Gastrocnemius medialis (tissue), 4 donors: Measurements from ENCODE around the gene FAM151B. TPM values are rescaled to one million over a fixed set of nuclear protein-coding genes. Genes with fewer than 3 reads are reported as not detected.

Experiments
- ATAC-seq, 2 donors: fragments of 150-250 bp; one replicate each; pipeline ENCODE4 v1.9.1; 2016
- DNase-seq, 2 donors: peaks; one replicate each; pipeline ENCODE4 v3.0.0-alpha.2; 2019
- H3K27ac ChIP-seq, 4 donors: fragments of 200-600 bp; sonication (generic); 1 replicate in 1 of 4; 2 replicates in 3 of 4; pipeline ENCODE4 v1.5.1; 2016 to 2018; ENCODE audit warnings: mild to moderate bottlenecking in 2 of 4, moderate library complexity in 1 of 4
- H3K27me3 ChIP-seq, 3 donors: fragments of 200-600 bp; sonication (generic) in 2 of 3; 1 replicate in 1 of 3; 2 replicates in 2 of 3; pipeline versions ENCODE4 v1.5.1 to v1.6.0; 2016 to 2019; ENCODE audit warnings: mild to moderate bottlenecking in 1 of 3, moderate library complexity in 1 of 3
- H3K36me3 ChIP-seq, 2 donors: fragments of 200-600 bp; sonication (generic) in 1 of 2; one replicate each; pipeline ENCODE4 v1.5.1; 2017 to 2018
- H3K4me1 ChIP-seq, 2 donors: fragments of 200-600 bp; sonication (generic) in 1 of 2; one replicate each; pipeline ENCODE4 v1.5.1; 2016 to 2017; ENCODE audit warnings: mild to moderate bottlenecking in 2 of 2
- H3K4me3 ChIP-seq, 4 donors: fragments of 200-600 bp; sonication (generic) in 3 of 4; 1 replicate in 1 of 4; 2 replicates in 3 of 4; pipeline ENCODE4 v1.5.1; 2016 to 2019; ENCODE audit warnings: mild to moderate bottlenecking in 2 of 4
- H3K9me3 ChIP-seq, 3 donors: fragments of 200-600 bp; sonication (generic) in 2 of 3; 1 replicate in 1 of 3; 2 replicates in 2 of 3; pipeline ENCODE4 v1.5.1; 2016 to 2019
- POLR2A ChIP-seq, 2 donors: fragments of 450-650 bp; IDR thresholded peaks; one replicate each; pipeline ENCODE4 v1.6.1; 2017; ENCODE audit warnings: antibody characterized with exemption in 2 of 2, mild to moderate bottlenecking in 2 of 2, moderate library complexity in 2 of 2
- in situ Hi-C, 4 donors: fragments of 200-750 bp; cut with MboI; loops; one replicate each; pipeline versions ENCODE4 v1.15.0 to v1.8.0; 2017; ENCODE audit warnings: low sequenced_read_pairs in 4 of 4
- intact Hi-C: fragments of 100-400 bp; cut with DNase I; formaldehyde crosslinking; loops from one replicate; pipeline ENCODE4 v1.15.1; 2023; ENCODE audit warnings: low total_unique reads
- total RNA-seq, 4 donors: library from RNA; depleted of rRNA; stranded (reverse); fragments of >200 nt; gene quantifications; one replicate each; pipeline versions ENCODE4 v1.1.0 to v1.2.3, GENCODE V29; 2016
- TF ChIP-seq, protein P1 (sequence below), 5 experiments: fragments of 450-650 bp in 3 of 5; fragments of 200-600 bp in 2 of 5; sonication (generic) in 2 of 5; IDR thresholded peaks in 4 of 5; conservative IDR thresholded peaks in 1 of 5; 1 replicate in 4 of 5; 2 replicates in 1 of 5; pipeline ENCODE4 v1.5.1; 2016 to 2019; ENCODE audit warnings: antibody characterized with exemption in 5 of 5, mild to moderate bottlenecking in 3 of 5, moderate library complexity in 3 of 5

The FAM151B gene
- total RNA-seq, 4 donors from 2014 or later: 0.18 to 1.6 (median 1.1) TPM

DNA sequence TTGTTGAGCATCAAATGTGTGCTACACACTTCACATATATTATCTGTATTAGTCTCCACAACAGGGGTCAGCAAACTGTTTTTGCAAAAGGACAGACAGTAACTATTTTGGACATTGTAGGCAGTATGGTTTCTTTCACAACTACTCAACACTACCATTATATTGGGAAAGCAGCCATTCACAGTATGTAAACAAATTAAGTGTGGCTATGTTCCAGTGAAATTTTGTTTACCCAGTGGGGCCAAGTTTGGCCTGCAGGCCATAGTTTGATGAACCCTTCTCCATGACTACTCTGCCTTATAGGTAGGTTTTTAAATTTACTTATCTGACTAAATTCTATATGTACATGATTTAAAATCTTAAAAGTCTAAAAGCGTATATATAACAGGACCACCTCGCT is 13.0 kb upstream of the FAM151B start:
- ATAC-seq (no peak), DNase-seq (no peak)
- intact Hi-C loops (no loop called here), in situ Hi-C loops (loop anchor here in 1 of 4 donors (25.0 kb wide), 1 partner anchor 187 kb away; the partner anchor contains the start of genes DHFR and MSH3)
- TF ChIP-seq POLR2A (IDR thresholded peaks at IDR 0.05): no peak
- TF ChIP-seq, protein P1, sequence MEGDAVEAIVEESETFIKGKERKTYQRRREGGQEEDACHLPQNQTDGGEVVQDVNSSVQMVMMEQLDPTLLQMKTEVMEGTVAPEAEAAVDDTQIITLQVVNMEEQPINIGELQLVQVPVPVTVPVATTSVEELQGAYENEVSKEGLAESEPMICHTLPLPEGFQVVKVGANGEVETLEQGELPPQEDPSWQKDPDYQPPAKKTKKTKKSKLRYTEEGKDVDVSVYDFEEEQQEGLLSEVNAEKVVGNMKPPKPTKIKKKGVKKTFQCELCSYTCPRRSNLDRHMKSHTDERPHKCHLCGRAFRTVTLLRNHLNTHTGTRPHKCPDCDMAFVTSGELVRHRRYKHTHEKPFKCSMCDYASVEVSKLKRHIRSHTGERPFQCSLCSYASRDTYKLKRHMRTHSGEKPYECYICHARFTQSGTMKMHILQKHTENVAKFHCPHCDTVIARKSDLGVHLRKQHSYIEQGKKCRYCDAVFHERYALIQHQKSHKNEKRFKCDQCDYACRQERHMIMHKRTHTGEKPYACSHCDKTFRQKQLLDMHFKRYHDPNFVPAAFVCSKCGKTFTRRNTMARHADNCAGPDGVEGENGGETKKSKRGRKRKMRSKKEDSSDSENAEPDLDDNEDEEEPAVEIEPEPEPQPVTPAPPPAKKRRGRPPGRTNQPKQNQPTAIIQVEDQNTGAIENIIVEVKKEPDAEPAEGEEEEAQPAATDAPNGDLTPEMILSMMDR (IDR thresholded peaks at IDR 0.05 in 4 of 5, conservative IDR thresholded peaks at IDR 0.05 in 1 of 5): no peak
- Histone ChIP-seq H3K9me3 (no peaks in the 10 kb centered on the region), H3K27ac (no peak overlapping the region), H3K36me3 (peaks cover 0 to 59% of the 10 kb centered on the region in 2 donors), H3K4me3 (no peak overlapping the region), H3K27me3 (no peaks in the 10 kb centered on the region), H3K4me1 (no peaks in the 10 kb centered on the region)

DNA sequence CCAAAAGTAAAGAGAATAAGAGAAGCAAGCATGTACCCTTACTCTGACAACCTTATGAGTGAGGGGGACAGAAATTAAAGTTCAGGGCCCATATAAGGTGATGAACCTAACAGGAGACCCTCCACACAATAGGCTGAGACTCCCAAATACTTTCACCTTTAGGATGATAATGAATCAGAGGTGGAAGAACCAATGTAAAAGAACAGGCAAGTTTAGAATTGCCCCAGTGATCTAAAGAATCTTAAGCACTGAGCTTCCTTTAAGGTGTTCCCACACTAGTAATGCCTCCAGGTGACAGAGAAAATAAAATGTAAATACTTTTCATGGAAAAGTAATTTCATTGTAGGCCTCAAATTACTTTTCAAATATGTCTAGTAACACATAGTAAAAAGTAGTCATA is 8.2 kb upstream of the FAM151B start:
- in situ Hi-C loops (loop anchor here in 1 of 4 donors (25.0 kb wide), 1 partner anchor 183 kb away; the partner anchor contains the start of genes DHFR and MSH3), intact Hi-C loops (loop anchor here (10.0 kb wide), 1 partner anchor 715 kb away; no protein-coding TSS in a partner anchor)
- Histone ChIP-seq H3K4me3 (no peak overlapping the region), H3K4me1 (no peaks in the 10 kb centered on the region), H3K36me3 (peaks cover 0 to 27% of the 10 kb centered on the region in 2 donors), H3K27ac (no peak overlapping the region), H3K27me3 (no peaks in the 10 kb centered on the region), H3K9me3 (peaks cover 0 to 5% (median 0%) of the 10 kb centered on the region in 3 donors)
- no peak for TF ChIP-seq POLR2A (IDR thresholded peaks at IDR 0.05)
- TF ChIP-seq, protein P1 (IDR thresholded peaks at IDR 0.05 in 4 of 5, conservative IDR thresholded peaks at IDR 0.05 in 1 of 5): no peak
- DNase-seq: no peak
- no peak for ATAC-seq

DNA sequence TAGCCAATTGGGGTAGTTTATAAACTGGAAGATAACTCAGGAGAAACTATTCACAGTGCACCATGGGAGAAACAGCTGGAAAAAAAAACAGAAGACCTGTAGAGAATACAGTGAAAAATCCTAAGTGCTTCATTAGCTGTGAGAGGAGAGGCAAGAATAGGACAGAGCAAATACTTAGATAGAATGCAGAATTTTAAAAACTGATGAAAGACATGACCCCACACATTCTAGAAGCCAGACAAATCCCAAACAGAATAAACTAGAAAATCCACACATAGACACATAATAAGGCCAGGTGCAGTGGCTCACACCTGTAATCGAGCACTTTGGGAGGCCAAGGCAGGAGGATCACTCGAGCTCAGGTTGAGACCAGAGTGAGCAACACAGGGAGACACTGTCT is 7.5 kb upstream of the FAM151B start:
- no peak for DNase-seq
- H3K4me1 ChIP-seq: no peaks in the 10 kb centered on the region
- ATAC-seq: no peak
- in situ Hi-C loops: loop anchor here in 1 of 4 donors (25.0 kb wide), 1 partner anchor 182 kb away; the partner anchor contains the start of genes DHFR and MSH3
- H3K27ac ChIP-seq: no peak overlapping the region
- no peaks in the 10 kb centered on the region for H3K27me3 ChIP-seq
- H3K4me3 ChIP-seq: no peak overlapping the region
- H3K36me3 ChIP-seq: peaks cover 0 to 21% of the 10 kb centered on the region in 2 donors
- no peak for TF ChIP-seq POLR2A (IDR thresholded peaks at IDR 0.05)
- TF ChIP-seq, protein P1 (IDR thresholded peaks at IDR 0.05 in 4 of 5, conservative IDR thresholded peaks at IDR 0.05 in 1 of 5): no peak
- peaks cover 0 to 5% (median 0%) of the 10 kb centered on the region in 3 donors for H3K9me3 ChIP-seq
- intact Hi-C loops: loop anchor here (10.0 kb wide), 1 partner anchor 714 kb away; no protein-coding TSS in a partner anchor

DNA sequence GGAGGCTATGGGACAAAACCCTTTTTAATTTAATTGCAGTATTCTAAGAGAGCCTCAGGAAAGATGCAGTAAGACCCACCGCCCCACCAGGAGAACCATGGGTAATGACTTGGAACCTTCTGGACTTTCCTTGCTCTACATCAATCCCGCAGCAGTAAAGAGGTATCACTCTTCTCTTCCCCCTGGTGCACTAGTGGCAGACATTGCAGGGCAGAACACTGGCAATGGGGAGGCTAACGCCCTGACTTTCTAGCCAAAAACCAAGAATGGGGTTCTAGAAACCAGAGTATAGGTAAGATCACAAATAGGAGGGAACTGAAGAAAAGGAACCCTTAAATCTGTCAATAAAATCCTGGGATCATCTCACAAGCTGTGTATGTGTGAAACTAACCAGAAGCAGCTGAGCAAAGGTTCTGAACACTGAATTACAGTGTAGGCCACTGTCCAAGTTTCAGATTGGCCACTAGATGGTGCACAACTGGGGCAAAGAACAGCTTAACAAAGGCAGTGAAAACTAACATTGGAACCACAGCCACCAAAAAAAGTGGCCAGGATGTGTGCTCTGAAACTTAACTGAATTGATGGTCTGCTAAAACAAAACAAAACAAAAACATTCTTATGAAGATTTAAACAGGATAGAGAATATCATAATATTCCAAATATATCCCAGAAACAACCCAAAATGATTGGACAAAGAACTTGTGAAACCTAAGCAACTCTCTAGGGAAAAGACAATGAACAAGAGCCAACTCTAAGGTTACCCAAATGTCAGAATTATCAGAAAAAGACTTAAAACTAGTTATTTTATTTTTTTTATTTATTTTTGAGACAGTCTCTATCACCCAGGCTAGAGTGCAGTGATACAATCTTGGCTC is 6.6 kb upstream of the FAM151B start:
- intact Hi-C loops: loop anchor here (10.0 kb wide), 1 partner anchor 714 kb away; no protein-coding TSS in a partner anchor
- DNase-seq (peak in 1 of 2 donors; percentile 24), ATAC-seq (peak in 1 of 2 donors; percentile 74)
- Histone ChIP-seq H3K4me1 (no peaks in the 10 kb centered on the region), H3K36me3 (peaks cover 0 to 12% of the 10 kb centered on the region in 2 donors), H3K27me3 (no peaks in the 10 kb centered on the region), H3K9me3 (peaks cover 0 to 5% (median 0%) of the 10 kb centered on the region in 3 donors), H3K4me3 (no peak overlapping the region), H3K27ac (no peak overlapping the region)
- in situ Hi-C loops: loop anchor here in 1 of 4 donors (25.0 kb wide), 1 partner anchor 181 kb away; the partner anchor contains the start of genes DHFR and MSH3
- TF ChIP-seq, protein P1 (IDR thresholded peaks at IDR 0.05 in 4 of 5, conservative IDR thresholded peaks at IDR 0.05 in 1 of 5): peak in 4 of 5 experiments; percentile 17 to 61 (median 42)
- no peak for TF ChIP-seq POLR2A (IDR thresholded peaks at IDR 0.05)
